WI38 (cell line): Measurements from ENCODE around the gene ZNF175.

Experiments
- H3K4me3 ChIP-seq: 2 replicates; pipeline ENCODE4 v1.5.1; 2011; ENCODE audit warnings: low read depth, mild to moderate bottlenecking, control low read depth, low read length
- CTCF ChIP-seq: IDR thresholded peaks from 2 replicates; pipeline ENCODE4 v1.5.1; 2012; ENCODE audit warnings: low read depth, mild to moderate bottlenecking, control low read depth, low read length

The ZNF175 gene

GRCh38 chr19:51531349-51532315 is 39.5 kb upstream of the ZNF175 start, which contains the start of gene SIGLEC6:
Gene SIGLEC6, minus strand, starts transcription at chr19:51531670. Its CDS starts 22 bp downstream, at chr19:51531648.
- H3K4me3 ChIP-seq = no peak within 1 kb of the TSS
- no peak for TF ChIP-seq CTCF

- TF ChIP-seq CTCF = no peak
- no peak overlapping the region for H3K4me3 ChIP-seq
Measured at GRCh38 chr19:51535535-51535934, 35.5 kb upstream of the ZNF175 start.

GRCh38 chr19:51539821-51540366 is 31.2 kb upstream of the ZNF175 start:
- H3K4me3 ChIP-seq = no peak overlapping the region
- TF ChIP-seq CTCF = no peak

- no peak overlapping the region for H3K4me3 ChIP-seq
- no peak for TF ChIP-seq CTCF
Measured at GRCh38 chr19:51541458-51542357, 29.4 kb upstream of the ZNF175 start.

GRCh38 chr19:51542699-51543098 is 28.4 kb upstream of the ZNF175 start:
- no peak overlapping the region for H3K4me3 ChIP-seq
- TF ChIP-seq CTCF = no peak

GRCh38 chr19:51544038-51544437 is 27.0 kb upstream of the ZNF175 start:
- TF ChIP-seq CTCF = no peak
- no peak overlapping the region for H3K4me3 ChIP-seq
